ENCODE results near the gene PPIP5K1.

DNA sequence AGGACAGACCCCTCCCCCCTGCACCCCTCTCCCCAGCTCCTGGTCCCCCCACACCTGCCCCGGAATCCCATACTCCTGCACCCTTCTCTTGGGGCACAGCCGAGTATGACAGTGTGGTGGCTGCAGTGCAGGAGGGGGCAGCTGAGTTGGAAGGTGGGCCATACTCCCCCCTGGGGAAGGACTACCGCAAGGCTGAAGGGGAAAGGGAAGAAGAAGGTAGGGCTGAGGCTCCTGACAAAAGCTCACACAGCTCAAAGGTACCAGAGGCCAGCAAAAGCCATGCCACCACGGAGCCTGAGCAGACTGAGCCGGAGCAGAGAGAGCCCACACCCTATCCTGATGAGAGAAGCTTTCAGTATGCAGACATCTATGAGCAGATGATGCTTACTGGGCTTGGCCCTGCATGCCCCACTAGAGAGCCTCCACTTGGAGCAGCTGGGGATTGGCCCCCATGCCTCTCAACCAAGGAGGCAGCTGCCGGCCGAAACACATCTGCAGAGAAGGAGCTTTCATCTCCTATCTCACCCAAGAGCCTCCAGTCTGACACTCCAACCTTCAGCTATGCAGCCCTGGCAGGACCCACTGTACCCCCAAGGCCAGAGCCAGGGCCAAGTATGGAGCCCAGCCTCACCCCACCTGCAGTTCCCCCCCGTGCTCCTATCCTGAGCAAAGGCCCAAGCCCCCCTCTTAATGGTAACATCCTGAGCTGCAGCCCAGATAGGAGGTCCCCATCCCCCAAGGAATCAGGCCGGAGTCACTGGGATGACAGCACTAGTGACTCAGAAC, 62.8 kb downstream of the PPIP5K1 start:
- no peak for TF ChIP-seq CTCF (IDR thresholded peaks at IDR 0.05)
- no peak for TF ChIP-seq POLR2A (IDR thresholded peaks at IDR 0.05)

Measured in heart left ventricle (tissue), 13 donors.